DND-41 (cell line): Measurements from ENCODE around the gene BLVRA.

Source experiments
- CTCF ChIP-seq: IDR thresholded peaks from 2 replicates; pipeline ENCODE4 v1.5.1; 2012; ENCODE audit warnings: borderline replicate concordance, low read length, moderate library complexity, mild to moderate bottlenecking; ENCODE audit not compliant: poor library complexity, severe bottlenecking; ENCODE audit errors: extremely low read depth
- EZH2 ChIP-seq: IDR thresholded peaks from 3 replicates; pipeline ENCODE4 v1.6.1; 2012; ENCODE audit warnings: borderline replicate concordance, low read depth, mild to moderate bottlenecking, moderate library complexity, low read length, inconsistent platforms; ENCODE audit not compliant: severe bottlenecking

- no peak for TF ChIP-seq EZH2
- no peak for TF ChIP-seq CTCF
Observed at GRCh38 chr7:43792471-43793150, 34.1 kb downstream of the BLVRA start.
